Stomach (tissue), 4 donors: ENCODE data around the gene KRT8.
A peak's percentile ranks its signal among the peaks of the same experiment; 100 is the strongest.

ENCODE experiments used
- CTCF ChIP-seq, 7 experiments: fragments of 450-650 bp in 4 of 7; fragments of 200-600 bp in 3 of 7; sonication (generic) in 3 of 7; IDR thresholded peaks; one replicate each; pipeline ENCODE4 v1.5.1; 2016 to 2019; ENCODE audit warnings: antibody characterized with exemption in 7 of 7, control low read depth in 2 of 7, mild to moderate bottlenecking in 1 of 7
- POLR2A ChIP-seq, 4 donors: fragments of 450-650 bp; IDR thresholded peaks; one replicate each; pipeline ENCODE4 v1.6.1; 2016; ENCODE audit warnings: antibody characterized with exemption in 4 of 4, control low read depth in 2 of 4, mild to moderate bottlenecking in 1 of 4, moderate library complexity in 1 of 4
- POLR2AphosphoS5 ChIP-seq, 3 donors: sonication (generic); formaldehyde crosslinking; IDR thresholded peaks; one replicate each; pipeline ENCODE4 v1.6.1; 2016; ENCODE audit warnings: antibody characterized with exemption in 3 of 3

DNA sequence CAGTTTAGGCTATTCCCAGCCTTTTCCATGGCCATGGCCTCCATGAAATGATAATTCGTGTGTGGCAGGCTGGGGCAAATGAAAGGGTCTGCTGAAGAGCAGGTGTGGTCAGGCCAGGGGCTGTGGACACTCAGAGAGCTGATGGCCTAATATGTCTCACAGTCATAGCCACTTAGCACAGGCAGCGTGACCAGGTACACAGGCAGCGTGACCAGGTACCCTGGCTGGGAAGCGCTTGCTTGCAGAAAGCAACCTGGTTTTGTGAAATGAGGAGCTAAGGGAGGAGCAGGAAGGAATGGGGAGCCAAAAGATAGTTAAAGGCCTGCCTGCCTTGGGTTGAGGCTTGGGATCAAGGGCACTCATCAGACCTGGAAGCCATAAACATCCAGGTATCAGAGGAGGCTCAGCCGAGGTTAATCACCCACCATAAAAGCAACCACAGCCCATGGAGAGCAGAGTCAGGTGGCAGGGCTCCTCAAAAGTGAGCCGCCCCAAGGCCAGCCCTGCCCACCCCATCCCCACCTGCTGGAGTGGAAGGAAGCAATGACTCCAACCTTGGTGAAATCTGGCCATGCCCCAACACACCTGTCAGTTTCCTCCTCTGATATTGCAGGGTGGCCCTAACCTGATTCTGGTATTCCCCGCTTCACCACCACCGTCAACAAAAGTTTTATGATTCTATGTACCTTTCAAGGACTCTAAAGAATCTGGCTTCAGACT, 8.0 kb upstream of the KRT8 start:
- no peak for TF ChIP-seq CTCF (IDR thresholded peaks at IDR 0.05)
- peak in 1 of 3 donors; percentile 25 for TF ChIP-seq POLR2AphosphoS5 (IDR thresholded peaks at IDR 0.05)
- TF ChIP-seq POLR2A (IDR thresholded peaks at IDR 0.05) = no peak
